SK-MEL-5 (cell line): Measurements from ENCODE around the gene FEM1A. TPM values are rescaled to one million over a fixed set of nuclear protein-coding genes. Genes with fewer than 3 reads are reported as not detected.
"Not testable (repeated sequence)": the region's sequence is repeated elsewhere in the genome, so short reads cannot be mapped to it uniquely, and the experiment has no call there.

Source experiments
- DNase-seq: peaks from one replicate; pipeline ENCODE4 v3.0.0-alpha.2; 2016; ENCODE audit warnings: low read depth, low spot score
- in situ Hi-C: cut with HindIII; loops from 2 replicates; pipeline ENCODE4 v1.10.0; 2016; ENCODE audit warnings: low sequenced_read_pairs, high pct_unique_total_duplicates, low pct_unique_long_range_greater_than_20kb
- total RNA-seq: library from RNA; depleted of rRNA; stranded (reverse); fragments of >200 nt; shearing (Covaris generic); gene quantifications from 2 replicates; pipeline ENCODE4 v1.2.3, GENCODE V29; 2014

FEM1A gene
- total RNA-seq, 1 experiment from 2014 or later, result 11.6 TPM

GRCh38 chr19:4768934-4769777 lies 22.4 kb upstream of the FEM1A start:
- in situ Hi-C loops, result no loop called here
- DNase-seq, result peak; percentile 80

- DNase-seq, result no peak
Measured at GRCh38 chr19:4772566-4772965, 19.0 kb upstream of the FEM1A start.

GRCh38 chr19:4773047-4773640 lies 18.4 kb upstream of the FEM1A start:
- no peak for DNase-seq
- in situ Hi-C loops, result no loop called here

More at GRCh38 chr19:4772566-4772965, 19.0 kb upstream of the FEM1A start:
- in situ Hi-C loops, result no loop called here

GRCh38 chr19:4774136-4774535 lies 17.4 kb upstream of the FEM1A start:
- no peak for DNase-seq
- in situ Hi-C loops, result no loop called here

- in situ Hi-C loops, result no loop called here
- DNase-seq, result no peak
Measured at GRCh38 chr19:4775627-4776152, 15.8 kb upstream of the FEM1A start.

GRCh38 chr19:4776436-4777211 lies 14.9 kb upstream of the FEM1A start:
- DNase-seq, result peak; percentile 37
- in situ Hi-C loops, result no loop called here

- DNase-seq, in situ Hi-C loops: not testable (repeated sequence)
Measured at GRCh38 chr19:4778124-4778523, 13.4 kb upstream of the FEM1A start.

GRCh38 chr19:4780860-4781259 lies 10.7 kb upstream of the FEM1A start:
- in situ Hi-C loops, result no loop called here
- no peak for DNase-seq

GRCh38 chr19:4781801-4782200 lies 9.7 kb upstream of the FEM1A start:
- in situ Hi-C loops, result no loop called here
- no peak for DNase-seq

GRCh38 chr19:4786412-4787016 lies 5.0 kb upstream of the FEM1A start:
- in situ Hi-C loops, DNase-seq: not testable (repeated sequence)

- DNase-seq, in situ Hi-C loops: not testable (repeated sequence)
Measured at GRCh38 chr19:4792019-4792865, 708 bp downstream of the FEM1A start.

GRCh38 chr19:4792866-4793195 lies 1.3 kb downstream of the FEM1A start:
- DNase-seq, in situ Hi-C loops: not testable (repeated sequence)

GRCh38 chr19:4793278-4793677 lies 1.7 kb downstream of the FEM1A start:
- in situ Hi-C loops, result not testable (repeated sequence)

GRCh38 chr19:4794971-4795370 lies 3.4 kb downstream of the FEM1A start:
- no peak for DNase-seq
- in situ Hi-C loops, result no loop called here

More at GRCh38 chr19:4793278-4793677, 1.7 kb downstream of the FEM1A start:
- not testable (repeated sequence) for DNase-seq

GRCh38 chr19:4795400-4795799 lies 3.9 kb downstream of the FEM1A start:
- in situ Hi-C loops, result no loop called here
- no peak for DNase-seq

GRCh38 chr19:4800591-4801081 lies 9.1 kb downstream of the FEM1A start:
- no peak for DNase-seq
- in situ Hi-C loops, result no loop called here
